Measurements from ENCODE around the gene SEC14L3. TPM values are rescaled to one million over a fixed set of nuclear protein-coding genes. Genes with fewer than 3 reads are reported as not detected.
A peak's percentile ranks its signal among the peaks of the same experiment; 100 is the strongest.

The SEC14L3 gene
- polyA plus RNA-seq, 1 donor from 2014 or later, result not detected

DNA sequence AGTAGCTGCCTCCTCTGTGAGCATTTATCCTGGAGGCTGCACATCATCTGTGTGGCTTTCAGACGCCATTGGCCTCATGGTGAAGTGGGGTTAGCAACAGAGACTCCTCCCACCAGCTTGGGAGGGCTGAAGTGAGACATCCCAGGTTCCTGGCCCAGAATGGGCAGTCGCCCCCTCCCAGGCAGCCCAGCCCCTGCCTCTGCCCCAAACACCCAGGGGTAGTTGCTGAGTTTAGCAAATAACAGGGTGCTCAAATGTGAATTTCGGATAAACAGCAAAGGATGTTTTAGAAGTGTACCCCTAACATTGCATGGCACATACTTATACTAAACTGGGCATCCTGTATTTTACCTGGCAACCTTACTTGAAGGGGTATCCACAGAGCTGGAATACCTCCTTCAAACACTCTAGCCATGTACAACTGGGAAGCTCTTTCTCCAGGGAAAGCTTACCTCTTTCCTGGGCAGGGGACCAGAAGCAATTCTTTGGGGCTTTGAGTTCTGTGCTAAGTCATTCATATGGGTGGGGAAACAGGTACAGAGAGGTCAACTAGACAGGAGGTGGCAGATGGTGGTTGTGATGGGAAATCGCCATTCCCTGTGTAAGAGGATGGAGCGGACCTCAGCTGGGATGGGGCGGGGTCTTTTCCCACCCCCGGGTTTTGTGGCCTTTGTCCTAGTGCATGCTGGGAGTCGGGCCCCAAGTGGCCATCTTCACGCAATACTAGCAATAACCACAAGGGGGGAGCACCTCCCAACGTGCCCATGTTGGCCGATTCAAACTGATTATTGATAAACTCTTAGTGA is 27.0 kb downstream of the SEC14L3 start:
- H3K27ac Mint-ChIP-seq, result peak overlapping the region in 1 of 3 donors; percentile 12
- H3K36me3 Mint-ChIP-seq, result peaks cover 3% of the 10 kb centered on the region
- peaks cover 48% of the 10 kb centered on the region for H3K27me3 Mint-ChIP-seq
- H3K4me3 Mint-ChIP-seq, result peak overlapping the region in 1 of 4 donors; percentile 76
- peaks cover 7 to 12% (median 8%) of the 10 kb centered on the region in 3 donors for H3K9me3 Mint-ChIP-seq
- peaks cover 5 to 12% (median 9%) of the 10 kb centered on the region in 3 donors for H3K4me1 Mint-ChIP-seq

GRCh38 chr22:30441088-30441487 is 30.7 kb downstream of the SEC14L3 start:
- Mint-ChIP-seq H3K9me3 (peaks cover 7 to 15% (median 11%) of the 10 kb centered on the region in 3 donors), H3K27ac (peak overlapping the region; percentile 46 to 90 (median 69)), H3K4me3 (no peak overlapping the region), H3K36me3 (peaks cover 3% of the 10 kb centered on the region), H3K27me3 (peaks cover 55% of the 10 kb centered on the region), H3K4me1 (peaks cover 6 to 13% (median 12%) of the 10 kb centered on the region in 3 donors)

GRCh38 chr22:30439836-30440235 is 32.0 kb downstream of the SEC14L3 start:
- Mint-ChIP-seq H3K27ac (peak overlapping the region in 2 of 3 donors; percentile 69 to 90), H3K27me3 (peaks cover 48% of the 10 kb centered on the region), H3K4me3 (no peak overlapping the region), H3K36me3 (peaks cover 5% of the 10 kb centered on the region), H3K9me3 (peaks cover 7 to 28% (median 15%) of the 10 kb centered on the region in 3 donors), H3K4me1 (peaks cover 14 to 21% (median 16%) of the 10 kb centered on the region in 3 donors)

- no peak overlapping the region for H3K4me3 Mint-ChIP-seq
- H3K36me3 Mint-ChIP-seq, result peaks cover 5% of the 10 kb centered on the region
- peaks cover 15 to 21% (median 18%) of the 10 kb centered on the region in 3 donors for H3K4me1 Mint-ChIP-seq
- no peak overlapping the region for H3K27ac Mint-ChIP-seq
- peaks cover 7 to 30% (median 15%) of the 10 kb centered on the region in 3 donors for H3K9me3 Mint-ChIP-seq
- peaks cover 47% of the 10 kb centered on the region for H3K27me3 Mint-ChIP-seq
Observed at GRCh38 chr22:30439226-30439625, 32.6 kb downstream of the SEC14L3 start.

DNA sequence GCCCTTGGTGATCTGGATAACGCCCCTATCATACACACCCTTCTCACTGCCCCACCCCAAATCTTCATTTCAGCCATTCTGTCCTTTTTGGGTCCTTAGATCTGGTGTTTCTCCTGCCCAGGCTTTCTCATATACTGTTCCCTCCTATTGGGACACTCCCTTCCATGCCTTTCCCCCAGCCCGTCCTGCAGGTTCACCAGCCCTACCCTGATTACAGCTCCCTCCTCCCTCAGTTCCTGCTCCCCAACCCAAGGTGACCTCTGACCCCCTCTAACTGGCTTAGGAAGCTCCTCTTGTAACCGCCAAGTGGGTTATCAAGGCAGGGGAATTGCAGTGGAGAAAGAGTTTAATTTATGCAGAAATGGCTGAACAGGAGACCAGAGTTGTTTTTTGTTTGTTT is 33.3 kb downstream of the SEC14L3 start:
- peaks cover 15 to 21% (median 18%) of the 10 kb centered on the region in 3 donors for H3K4me1 Mint-ChIP-seq
- peak overlapping the region in 1 of 3 donors; percentile 46 for H3K27ac Mint-ChIP-seq
- H3K4me3 Mint-ChIP-seq, result peak overlapping the region in 1 of 4 donors; percentile 13
- H3K36me3 Mint-ChIP-seq, result peaks cover 5% of the 10 kb centered on the region
- peaks cover 43% of the 10 kb centered on the region for H3K27me3 Mint-ChIP-seq
- H3K9me3 Mint-ChIP-seq, result peaks cover 7 to 30% (median 15%) of the 10 kb centered on the region in 3 donors

DNA sequence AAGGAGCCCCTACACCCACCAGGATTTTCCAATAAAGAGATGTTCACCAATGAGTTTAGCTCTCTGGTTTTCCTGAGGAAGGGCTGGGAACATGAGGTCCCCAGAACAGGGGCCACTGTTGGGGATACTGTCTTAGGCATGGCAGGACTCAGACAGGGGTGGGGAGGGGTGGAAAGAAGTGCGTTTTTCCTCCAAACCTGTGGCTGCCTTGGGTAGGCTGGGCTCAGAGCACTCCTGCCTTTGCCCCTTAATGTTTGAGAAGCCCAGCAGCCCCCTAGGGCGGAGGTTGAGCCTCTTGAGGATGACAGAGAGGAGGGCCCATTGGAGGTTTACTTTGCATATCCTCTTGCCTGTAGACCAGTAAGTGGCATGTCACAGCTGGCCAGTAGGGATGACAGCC is 35.6 kb downstream of the SEC14L3 start:
- peak overlapping the region; percentile 80 to 99 (median 98) for H3K27ac Mint-ChIP-seq
- H3K9me3 Mint-ChIP-seq, result peaks cover 3 to 24% (median 8%) of the 10 kb centered on the region in 3 donors
- H3K36me3 Mint-ChIP-seq, result peaks cover 7% of the 10 kb centered on the region
- peaks cover 10 to 16% (median 11%) of the 10 kb centered on the region in 3 donors for H3K4me1 Mint-ChIP-seq
- peaks cover 28% of the 10 kb centered on the region for H3K27me3 Mint-ChIP-seq
- H3K4me3 Mint-ChIP-seq, result peak overlapping the region; percentile 62 to 94 (median 82)

DNA sequence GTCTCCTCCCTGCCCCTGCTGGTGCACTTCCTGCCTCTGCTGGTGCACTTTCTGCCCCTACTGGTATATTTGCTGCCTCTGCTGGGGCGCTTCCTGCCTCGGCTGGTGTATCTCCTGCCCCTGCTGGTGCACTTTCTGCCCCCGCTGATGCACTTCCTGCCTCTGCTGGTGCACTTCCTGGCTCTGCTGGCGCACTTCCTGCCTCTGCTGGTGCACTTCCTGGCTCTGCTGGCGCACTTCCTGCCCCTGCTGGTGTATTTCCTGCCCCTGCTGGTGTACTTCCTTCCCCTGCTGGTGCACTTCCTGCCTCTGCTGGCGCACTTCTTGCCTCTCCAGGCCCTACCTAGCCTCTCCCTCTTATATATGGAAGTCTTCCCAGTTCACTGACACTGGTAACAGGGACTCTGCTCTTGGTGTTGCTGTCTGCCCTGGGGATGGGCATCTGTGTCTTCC is 36.1 kb downstream of the SEC14L3 start:
- peak overlapping the region; percentile 62 to 94 (median 82) for H3K4me3 Mint-ChIP-seq
- peaks cover 0 to 21% (median 8%) of the 10 kb centered on the region in 3 donors for H3K9me3 Mint-ChIP-seq
- peak overlapping the region; percentile 80 to 99 (median 98) for H3K27ac Mint-ChIP-seq
- peaks cover 7% of the 10 kb centered on the region for H3K36me3 Mint-ChIP-seq
- H3K27me3 Mint-ChIP-seq, result peaks cover 24% of the 10 kb centered on the region
- peaks cover 8 to 16% (median 10%) of the 10 kb centered on the region in 3 donors for H3K4me1 Mint-ChIP-seq

DNA sequence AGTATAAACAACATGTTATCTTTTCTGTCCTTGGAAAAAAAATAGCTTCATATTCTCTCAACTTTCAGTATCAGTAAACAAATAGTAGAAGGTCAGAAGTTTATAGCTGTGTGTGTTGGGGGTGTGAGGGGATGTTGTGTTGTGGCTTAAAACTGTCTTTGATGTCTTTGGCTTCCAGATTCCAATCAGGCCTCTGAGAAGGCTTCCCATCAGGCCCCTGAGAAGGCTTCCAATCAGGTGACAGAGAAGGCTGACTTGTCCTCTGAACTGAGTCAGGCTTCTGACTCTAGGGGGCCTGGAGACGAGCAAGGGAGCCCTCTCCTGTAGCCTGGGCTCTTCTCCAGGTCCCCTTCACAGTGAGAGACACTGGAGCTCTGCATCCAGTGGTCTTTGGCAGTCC is 37.0 kb downstream of the SEC14L3 start:
- Mint-ChIP-seq H3K27me3 (peaks cover 16% of the 10 kb centered on the region), H3K4me3 (peak overlapping the region in 1 of 4 donors; percentile 94), H3K9me3 (peaks cover 0 to 17% (median 8%) of the 10 kb centered on the region in 3 donors), H3K27ac (peak overlapping the region; percentile 26 to 99 (median 98)), H3K4me1 (peaks cover 8 to 13% (median 10%) of the 10 kb centered on the region in 3 donors), H3K36me3 (peaks cover 7% of the 10 kb centered on the region)

DNA sequence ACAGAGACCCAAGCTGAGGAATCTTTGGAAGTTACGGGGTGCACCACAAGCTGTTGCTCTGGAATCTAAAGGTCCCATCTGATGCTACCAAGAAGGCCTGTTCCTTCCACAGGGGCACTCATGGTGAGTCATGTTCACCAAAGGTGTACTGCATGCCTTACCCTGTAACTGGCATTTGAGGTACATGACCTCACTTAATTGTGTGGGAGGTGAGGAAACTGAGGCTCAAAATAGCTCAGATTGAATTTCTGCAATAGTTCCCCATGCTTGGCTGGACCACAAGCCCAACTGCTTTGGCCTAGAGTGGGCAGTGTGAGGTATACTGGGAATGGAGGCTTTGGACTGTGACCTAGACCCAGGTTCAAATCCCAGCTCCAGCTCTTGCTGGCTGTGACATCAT is 38.0 kb downstream of the SEC14L3 start:
- peak overlapping the region in 2 of 3 donors; percentile 26 to 69 for H3K27ac Mint-ChIP-seq
- peaks cover 14% of the 10 kb centered on the region for H3K27me3 Mint-ChIP-seq

GRCh38 chr22:30433227-30433626 is 38.6 kb downstream of the SEC14L3 start:
- Mint-ChIP-seq H3K4me1 (peaks cover 8 to 13% (median 10%) of the 10 kb centered on the region in 3 donors), H3K27me3 (peaks cover 8% of the 10 kb centered on the region), H3K36me3 (peaks cover 5% of the 10 kb centered on the region), H3K27ac (peak overlapping the region in 1 of 3 donors; percentile 69), H3K9me3 (peaks cover 0 to 17% (median 8%) of the 10 kb centered on the region in 3 donors), H3K4me3 (peak overlapping the region in 1 of 4 donors; percentile 63)

More for the DNA sequence above, 38.0 kb downstream of the SEC14L3 start:
- H3K4me1 Mint-ChIP-seq, result peaks cover 8 to 13% (median 10%) of the 10 kb centered on the region in 3 donors
- peaks cover 0 to 17% (median 8%) of the 10 kb centered on the region in 3 donors for H3K9me3 Mint-ChIP-seq
- no peak overlapping the region for H3K4me3 Mint-ChIP-seq
- H3K36me3 Mint-ChIP-seq, result peaks cover 7% of the 10 kb centered on the region

DNA sequence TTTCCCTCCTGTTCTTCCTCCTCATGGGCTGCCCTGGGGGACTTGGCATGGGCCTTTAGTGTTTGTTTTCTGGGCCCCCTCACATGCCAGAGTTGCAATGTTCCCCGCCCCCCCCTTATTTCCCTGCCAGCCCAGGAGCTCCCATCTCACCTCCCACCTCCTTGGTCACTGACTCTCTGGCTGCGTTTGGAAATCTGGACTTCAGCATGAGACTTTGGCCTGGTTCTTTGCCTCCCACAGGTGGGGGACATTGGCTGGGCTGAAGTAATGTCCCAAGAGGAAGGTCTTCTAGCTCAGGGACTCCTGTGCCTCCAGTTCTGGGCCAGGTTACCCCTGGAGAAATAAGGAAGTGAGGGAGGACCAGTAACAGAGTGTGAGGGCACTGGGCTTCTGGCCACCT is 39.3 kb downstream of the SEC14L3 start:
- H3K9me3 Mint-ChIP-seq, result peaks cover 0 to 17% (median 8%) of the 10 kb centered on the region in 3 donors
- H3K27me3 Mint-ChIP-seq, result peaks cover 2% of the 10 kb centered on the region
- H3K27ac Mint-ChIP-seq, result no peak overlapping the region
- peaks cover 8 to 13% (median 10%) of the 10 kb centered on the region in 3 donors for H3K4me1 Mint-ChIP-seq
- peak overlapping the region in 1 of 4 donors; percentile 63 for H3K4me3 Mint-ChIP-seq
- H3K36me3 Mint-ChIP-seq, result peaks cover 4% of the 10 kb centered on the region

DNA sequence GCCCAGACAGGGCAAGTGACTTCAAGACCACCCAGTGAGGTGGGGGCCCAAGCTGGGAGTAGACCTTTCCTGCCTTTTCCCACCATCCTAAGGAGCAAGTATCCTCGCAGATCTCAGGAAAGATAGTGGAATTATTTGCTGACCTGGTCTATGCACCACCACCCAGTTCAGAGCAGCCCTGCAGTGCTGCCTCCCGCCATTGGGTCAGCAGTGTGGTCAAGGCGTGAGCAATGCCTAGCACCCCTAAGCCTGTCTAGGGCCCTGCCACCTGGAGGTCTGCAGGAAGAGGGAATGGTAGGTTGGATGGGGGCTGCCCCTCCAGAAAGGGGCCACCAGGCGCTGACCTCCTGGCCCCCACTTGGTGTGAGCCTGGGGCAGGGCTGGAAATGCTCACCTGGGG is 39.7 kb downstream of the SEC14L3 start:
- no peak overlapping the region for H3K4me3 Mint-ChIP-seq
- H3K27ac Mint-ChIP-seq, result no peak overlapping the region
- peaks cover 2% of the 10 kb centered on the region for H3K27me3 Mint-ChIP-seq

GRCh38 chr22:30430933-30431332 is 40.9 kb downstream of the SEC14L3 start:
- peak overlapping the region in 2 of 3 donors; percentile 36 to 37 for H3K27ac Mint-ChIP-seq
- peak overlapping the region in 1 of 4 donors; percentile 33 for H3K4me3 Mint-ChIP-seq
- H3K27me3 Mint-ChIP-seq, result peaks cover 2% of the 10 kb centered on the region
- H3K4me1 Mint-ChIP-seq, result peaks cover 13 to 18% (median 14%) of the 10 kb centered on the region in 3 donors
- peaks cover 0 to 13% (median 3%) of the 10 kb centered on the region in 3 donors for H3K9me3 Mint-ChIP-seq
- H3K36me3 Mint-ChIP-seq, result peaks cover 4% of the 10 kb centered on the region

More for the DNA sequence above, 39.7 kb downstream of the SEC14L3 start:
- Mint-ChIP-seq H3K36me3 (peaks cover 4% of the 10 kb centered on the region), H3K4me1 (peaks cover 8 to 12% (median 11%) of the 10 kb centered on the region in 3 donors), H3K9me3 (peaks cover 0 to 17% (median 7%) of the 10 kb centered on the region in 3 donors)

DNA sequence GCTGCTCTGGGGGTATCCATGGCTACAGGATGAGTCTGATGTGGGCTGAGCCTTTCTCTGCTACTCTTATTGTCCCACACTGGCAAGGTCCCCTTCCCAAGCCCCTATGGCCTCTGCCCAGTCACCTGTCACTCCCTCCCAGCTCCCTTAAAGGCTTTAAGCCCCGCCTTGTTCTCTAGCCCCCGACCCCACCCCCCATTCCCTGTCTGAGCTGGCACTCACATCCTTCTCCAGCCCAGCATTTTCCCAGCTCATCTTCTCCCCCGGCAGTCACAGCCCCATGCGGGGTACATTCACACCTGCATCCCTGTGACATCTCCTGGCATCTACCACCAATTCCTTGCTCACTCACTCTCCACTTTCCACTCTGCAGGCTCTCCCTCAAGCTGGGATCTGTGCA is 41.9 kb downstream of the SEC14L3 start:
- no peak overlapping the region for H3K27ac Mint-ChIP-seq
- H3K27me3 Mint-ChIP-seq, result no peaks in the 10 kb centered on the region
- H3K4me3 Mint-ChIP-seq, result peak overlapping the region in 1 of 4 donors; percentile 1
- H3K9me3 Mint-ChIP-seq, result peaks cover 0 to 3% (median 0%) of the 10 kb centered on the region in 3 donors
- H3K4me1 Mint-ChIP-seq, result peaks cover 11 to 13% (median 11%) of the 10 kb centered on the region in 3 donors
- peaks cover 2% of the 10 kb centered on the region for H3K36me3 Mint-ChIP-seq

DNA sequence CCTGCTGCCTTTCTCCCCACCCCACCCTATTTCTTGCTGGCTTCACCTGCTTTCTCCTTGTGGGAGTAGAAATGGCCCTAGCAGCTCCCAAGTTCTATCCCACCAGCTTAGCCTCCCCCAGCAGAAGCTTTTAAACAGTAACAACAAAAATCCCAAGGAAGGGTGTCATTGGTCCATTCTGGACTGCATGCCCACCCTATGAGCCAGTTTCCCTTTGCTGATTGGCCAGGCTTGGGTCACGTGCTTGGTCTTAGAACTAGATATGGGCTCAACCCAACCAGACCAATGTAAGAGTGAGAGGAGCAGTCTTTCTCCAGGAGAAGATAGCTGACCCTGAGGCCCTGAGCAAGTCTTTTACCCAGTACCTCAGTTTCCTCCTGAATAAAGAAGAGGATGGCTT is 43.9 kb downstream of the SEC14L3 start:
- H3K36me3 Mint-ChIP-seq, result no peaks in the 10 kb centered on the region
- peak overlapping the region in 1 of 4 donors; percentile 91 for H3K4me3 Mint-ChIP-seq
- H3K27me3 Mint-ChIP-seq, result no peaks in the 10 kb centered on the region
- H3K27ac Mint-ChIP-seq, result peak overlapping the region in 2 of 3 donors; percentile 59 to 81
- no peaks in the 10 kb centered on the region for H3K9me3 Mint-ChIP-seq
- H3K4me1 Mint-ChIP-seq, result peaks cover 17 to 19% (median 18%) of the 10 kb centered on the region in 3 donors
